ENCODE results near the gene CPNE6.

The CPNE6 gene

DNA sequence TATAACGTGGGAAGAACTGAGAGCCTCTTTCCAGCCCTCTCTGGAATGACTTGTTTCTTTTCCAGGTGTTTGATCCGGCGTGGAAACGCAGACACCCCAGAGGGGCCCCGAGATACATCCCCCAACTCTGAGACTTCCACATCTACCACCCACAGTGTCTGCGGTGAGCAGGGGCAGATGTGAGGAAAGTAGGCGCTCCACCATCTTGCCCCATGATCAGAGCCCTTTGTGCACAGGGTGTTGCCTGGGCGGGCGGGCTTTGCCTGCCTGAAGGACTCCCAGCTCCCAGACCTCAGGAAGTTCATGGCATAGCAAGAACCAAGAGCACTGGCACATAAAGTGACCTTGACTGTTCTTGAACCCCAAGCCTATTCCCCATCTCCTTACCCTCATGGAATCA, 16.7 kb upstream of the CPNE6 start:
- no peak for DNase-seq (ENCODE audit: low read depth)

DNA sequence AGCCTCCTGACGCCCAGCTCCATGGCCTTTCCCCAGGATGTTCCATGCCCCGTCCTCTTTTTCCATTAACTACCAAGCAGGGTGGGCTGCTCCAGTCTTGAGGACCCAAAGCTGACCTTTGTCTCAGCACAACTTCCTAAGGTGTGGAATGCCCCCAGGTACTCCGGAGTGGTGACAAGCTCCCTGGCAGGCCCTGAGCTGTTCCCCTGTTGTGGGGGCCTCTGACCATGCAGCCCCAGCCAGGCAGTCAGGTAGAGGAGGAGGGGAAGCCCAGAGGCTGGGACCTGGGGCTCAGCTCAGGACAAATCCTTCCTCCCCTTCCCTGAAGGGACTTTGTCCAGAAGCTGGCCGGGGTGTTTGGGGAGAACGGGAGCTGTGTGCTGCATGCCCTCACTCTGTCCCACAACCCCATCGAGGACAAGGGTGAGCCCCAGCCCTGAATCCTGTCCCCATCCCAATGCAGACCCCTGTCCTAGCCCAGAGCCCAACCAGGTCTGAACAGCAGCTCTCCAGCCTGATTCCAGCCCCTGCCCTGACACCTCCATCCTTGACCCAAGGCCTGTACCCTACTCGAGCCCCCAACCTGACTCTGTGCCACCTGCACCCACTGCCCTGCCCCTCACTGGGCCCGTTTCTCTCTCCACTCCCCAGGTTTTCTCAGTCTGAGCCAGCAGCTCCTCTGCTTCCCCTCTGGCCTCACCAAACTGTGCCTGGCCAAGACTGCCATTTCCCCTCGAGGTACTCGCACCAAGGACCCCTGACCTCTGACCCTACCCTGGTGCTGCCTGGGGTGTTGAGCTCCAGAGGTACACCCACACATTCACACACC, 15.2 kb upstream of the CPNE6 start:
- no peak for DNase-seq (ENCODE audit: low read depth)

- no peak for DNase-seq (ENCODE audit: low read depth)
These were observed 14.6 kb upstream of the CPNE6 start for GRCh38 chr14:24056800-24057184.

- DNase-seq (ENCODE audit: low read depth), result no peak
These were observed 14.1 kb upstream of the CPNE6 start for GRCh38 chr14:24057271-24057670.

DNA sequence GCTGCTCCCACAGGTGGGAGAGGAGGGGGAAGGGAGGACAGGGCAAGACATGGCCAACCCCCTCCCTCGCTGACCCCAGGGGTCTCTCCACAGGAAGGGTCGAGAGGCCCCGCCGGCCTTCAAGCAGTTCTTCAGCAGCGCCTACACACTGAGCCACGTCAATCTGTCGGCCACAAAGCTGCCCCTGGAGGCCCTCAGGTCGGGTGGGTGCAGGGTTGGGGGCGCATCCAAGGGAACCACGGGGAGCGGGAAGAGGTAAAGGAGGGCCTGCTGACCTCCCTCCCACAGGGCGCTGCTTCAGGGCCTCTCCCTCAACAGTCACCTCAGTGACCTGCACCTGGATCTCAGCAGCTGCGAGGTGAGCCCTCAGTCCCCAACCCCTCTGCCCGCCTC, 13.5 kb upstream of the CPNE6 start:
- DNase-seq (ENCODE audit: low read depth), result no peak

DNA sequence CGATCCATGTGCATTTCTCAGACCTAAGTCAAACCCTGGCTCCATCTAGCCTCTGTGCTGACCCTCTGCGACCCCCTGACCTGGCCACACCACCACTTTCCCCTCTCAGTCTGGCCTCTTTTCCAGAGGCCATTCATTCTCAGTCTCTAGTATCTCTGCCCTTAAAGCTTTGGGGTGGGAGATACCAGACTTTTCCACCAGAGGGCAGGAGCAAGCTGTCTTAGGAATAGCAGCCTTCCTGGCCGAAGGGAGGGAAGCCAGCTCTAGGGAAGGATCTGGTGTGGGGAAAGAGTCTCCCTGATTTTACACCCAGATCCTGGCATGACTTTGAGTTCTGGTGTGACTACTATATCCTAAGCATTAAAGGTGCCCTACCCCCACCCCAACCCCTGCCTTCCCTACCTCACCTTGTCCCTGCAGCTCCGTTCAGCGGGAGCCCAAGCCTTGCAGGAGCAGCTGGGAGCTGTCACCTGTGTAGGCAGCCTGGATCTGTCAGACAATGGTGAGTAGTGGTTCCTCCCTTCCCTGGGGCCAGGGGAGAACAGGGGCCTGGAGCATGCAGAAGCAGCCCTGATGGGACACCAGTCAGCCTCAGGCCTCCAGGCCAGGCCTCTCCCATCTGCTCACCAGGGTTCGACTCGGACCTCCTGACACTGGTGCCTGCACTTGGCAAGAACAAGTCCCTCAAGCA, 13.0 kb upstream of the CPNE6 start:
- no peak for DNase-seq (ENCODE audit: low read depth)

DNA sequence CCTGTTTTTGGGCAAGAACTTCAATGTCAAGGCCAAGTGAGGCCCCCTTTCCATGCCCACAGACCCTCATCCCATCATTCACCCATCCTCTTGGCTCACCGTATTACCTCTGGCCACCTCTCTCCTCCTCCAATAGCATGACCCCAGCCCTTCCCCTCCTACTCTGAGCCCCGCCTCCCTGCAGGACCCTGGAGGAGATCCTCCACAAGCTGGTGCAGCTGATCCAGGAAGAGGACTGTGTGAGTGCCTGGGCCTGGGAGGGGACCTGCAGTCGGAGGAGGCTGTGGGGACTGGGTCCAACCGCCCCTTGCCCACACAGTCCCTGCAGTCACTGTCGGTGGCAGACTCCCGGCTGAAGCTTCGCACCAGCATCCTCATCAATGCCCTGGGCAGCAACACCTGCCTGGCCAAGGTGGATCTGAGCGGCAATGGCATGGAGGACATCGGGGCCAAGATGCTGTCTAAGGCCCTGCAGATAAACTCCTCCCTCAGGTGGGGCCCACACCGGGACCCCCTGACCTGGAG, 12.3 kb upstream of the CPNE6 start:
- DNase-seq (ENCODE audit: low read depth), result no peak

DNA sequence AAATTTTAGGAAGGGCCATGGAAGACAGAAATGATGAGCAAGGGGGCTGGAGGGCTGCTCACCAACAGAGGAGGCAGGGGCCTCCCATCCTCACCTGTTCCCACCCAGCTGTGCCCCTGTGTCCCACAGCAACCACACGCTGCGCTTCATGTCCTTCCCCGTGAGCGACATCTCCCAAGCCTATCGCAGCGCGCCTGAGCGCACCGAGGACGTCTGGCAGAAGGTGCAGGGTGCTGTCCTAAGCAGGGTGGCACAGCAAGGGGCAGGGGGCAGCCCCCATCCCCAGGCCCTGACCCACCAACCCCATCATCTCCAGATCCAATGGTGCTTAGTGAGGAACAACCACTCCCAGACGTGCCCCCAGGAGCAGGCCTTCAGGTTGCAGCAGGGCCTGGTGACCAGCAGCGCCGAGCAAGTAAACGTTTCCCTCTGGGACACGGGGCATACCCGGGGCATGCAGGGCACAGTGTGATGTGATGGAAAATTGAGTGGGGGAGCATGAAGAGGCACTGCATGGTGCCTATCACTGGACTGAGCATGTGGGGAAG, 11.4 kb upstream of the CPNE6 start:
- DNase-seq (ENCODE audit: low read depth), result no peak

DNA sequence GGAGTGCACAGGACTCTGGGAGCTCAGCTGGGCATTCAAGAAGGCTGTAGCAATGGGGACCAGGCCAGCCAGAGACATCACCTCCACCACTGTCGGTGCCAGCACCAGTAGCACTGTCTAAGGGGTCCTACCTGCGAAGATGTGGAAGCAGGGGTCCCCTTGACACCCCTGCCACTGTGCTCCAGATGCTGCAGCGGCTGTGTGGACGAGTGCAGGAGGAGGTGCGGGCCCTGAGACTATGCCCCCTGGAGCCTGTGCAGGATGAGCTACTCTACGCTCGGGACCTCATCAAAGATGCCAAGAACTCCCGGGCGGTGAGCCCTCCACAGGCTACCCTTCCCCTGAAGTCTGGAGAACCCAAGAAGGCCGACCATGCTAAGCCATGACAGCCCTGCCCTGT, 10.9 kb upstream of the CPNE6 start:
- DNase-seq (ENCODE audit: low read depth), result no peak

DNA sequence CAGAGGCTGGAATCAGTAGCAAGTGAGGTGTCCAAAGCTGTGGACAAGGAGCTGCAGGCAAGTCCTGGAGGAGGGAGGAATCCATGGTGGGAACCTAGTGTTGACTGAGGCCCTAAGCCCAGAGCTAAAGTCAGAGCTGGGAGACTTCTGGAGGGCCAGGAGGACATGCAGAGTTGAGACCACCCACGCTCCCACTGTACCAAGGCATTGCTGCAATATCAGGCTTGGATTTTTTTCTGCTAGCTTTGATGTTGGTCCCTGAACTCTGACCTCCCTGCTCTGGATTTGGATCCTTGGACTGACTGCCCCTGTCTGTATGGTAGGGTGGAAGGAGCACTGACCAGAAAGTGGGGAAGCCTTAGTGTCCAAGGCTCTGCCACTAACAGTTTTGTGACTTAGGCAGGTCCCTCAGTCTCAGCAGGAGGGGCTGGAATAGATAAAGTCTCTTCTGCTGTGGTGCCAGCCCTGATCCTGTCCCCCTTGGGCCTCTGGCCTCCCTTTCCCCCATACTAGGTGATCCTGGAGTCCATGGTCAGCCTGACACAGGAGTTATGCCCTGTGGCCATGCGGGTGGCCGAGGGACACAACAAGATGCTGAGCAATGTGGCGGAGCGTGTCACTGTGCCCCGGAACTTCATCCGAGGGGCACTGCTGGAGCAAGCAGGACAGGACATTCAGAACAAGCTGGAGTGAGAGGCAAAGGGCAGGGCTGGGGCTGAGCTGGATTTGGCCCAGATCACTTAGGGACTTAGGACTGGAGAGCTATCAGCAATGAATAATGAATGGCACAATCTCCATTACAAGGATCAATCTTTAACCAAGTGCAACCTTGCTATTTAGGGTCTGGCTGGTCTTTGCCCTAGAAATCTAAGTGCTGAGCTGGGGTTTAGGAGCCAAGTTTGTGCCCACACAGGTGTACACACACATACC, 10.1 kb upstream of the CPNE6 start:
- no peak for DNase-seq (ENCODE audit: low read depth)

DNA sequence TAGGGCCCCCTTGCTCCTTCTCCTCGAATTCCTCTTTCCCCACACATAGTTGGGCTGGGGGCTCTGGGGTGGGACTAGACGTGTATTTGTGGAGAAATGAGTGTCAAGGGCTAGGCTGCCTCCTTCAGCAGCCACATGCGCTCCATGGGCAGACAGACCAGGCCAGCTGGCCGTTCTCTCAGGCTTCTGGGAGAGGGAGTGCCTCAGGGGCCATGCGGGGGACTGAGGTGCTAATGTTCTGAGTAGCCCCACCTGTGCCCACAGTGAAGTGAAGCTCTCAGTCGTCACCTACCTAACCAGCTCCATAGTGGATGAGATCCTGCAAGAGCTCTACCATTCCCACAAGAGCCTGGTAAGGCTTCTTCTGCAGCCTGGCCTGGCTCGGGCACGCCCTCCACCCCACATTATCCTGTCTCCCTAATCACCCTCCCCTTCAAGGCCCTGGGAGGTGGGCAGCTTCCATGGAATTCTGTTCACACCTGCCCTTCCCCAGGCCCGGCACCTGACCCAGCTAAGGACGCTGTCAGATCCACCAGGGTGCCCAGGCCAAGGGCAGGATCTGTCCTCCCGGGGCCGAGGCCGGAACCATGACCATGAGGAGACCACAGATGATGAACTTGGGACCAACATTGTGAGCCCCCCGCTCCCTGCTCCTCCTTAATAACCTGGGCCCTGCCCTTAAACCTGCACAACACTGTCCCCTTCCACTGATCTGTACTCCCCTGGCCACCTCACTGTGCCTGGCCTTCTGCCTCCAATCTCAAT, 9.0 kb upstream of the CPNE6 start:
- no peak for DNase-seq (ENCODE audit: low read depth)

DNA sequence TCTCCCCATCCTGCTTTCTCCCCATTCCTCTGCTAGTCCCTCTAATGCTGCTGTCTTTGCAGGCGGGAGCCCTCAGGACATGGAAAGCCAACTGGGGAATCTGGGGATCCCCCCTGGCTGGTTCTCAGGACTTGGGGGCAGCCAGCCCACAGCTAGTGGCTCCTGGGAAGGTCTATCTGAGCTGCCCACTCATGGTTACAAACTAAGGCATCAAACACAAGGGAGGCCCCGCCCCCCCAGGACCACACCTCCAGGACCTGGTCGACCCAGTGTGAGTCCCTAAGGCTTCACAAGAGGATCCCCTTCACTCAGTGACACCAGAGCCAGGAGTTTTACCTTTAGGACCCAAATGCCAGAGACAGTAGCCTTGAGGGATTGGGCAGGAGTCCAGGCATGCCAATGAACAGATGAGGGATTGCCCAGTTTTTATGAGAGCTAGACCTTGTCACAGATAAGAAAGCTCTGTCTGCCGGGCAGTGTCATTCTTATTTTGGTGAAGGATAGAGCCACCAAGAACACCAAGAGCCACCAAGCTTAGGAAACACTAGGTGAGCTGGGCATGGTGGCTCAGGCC, 8.0 kb upstream of the CPNE6 start:
- DNase-seq (ENCODE audit: low read depth), result no peak

DNA sequence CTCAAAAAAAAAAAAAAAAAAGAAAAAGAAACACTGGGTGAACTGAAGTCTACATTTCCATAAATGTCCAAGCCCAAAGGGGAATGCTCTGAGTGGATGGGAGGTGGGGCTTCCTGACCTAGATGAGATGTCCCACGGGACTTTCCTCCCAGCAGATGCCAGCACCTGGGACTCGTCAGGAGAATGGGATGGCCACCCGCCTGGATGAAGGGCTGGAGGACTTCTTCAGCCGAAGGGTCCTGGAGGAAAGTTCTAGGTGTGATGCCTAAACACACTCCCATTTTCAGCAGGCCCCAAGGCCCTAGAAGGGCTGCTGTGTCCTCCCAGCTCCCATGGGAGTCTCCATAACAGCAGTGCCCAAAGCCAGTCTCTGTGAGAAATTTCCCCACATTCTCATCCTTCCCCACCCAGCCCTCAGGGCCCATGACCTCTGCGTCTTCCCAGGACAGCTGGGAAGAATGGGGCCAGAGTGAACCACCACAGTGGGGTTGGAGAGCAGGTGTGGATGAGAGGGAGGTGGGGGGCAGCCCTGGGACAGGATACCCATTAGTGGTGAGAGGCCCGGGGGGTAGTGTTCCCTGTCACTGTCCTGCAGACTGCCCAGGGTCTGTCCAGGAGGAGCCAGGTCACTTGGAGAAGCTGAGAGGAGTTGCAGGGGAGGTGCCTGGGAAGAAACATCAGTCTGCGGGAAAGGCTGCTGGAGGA, 7.1 kb upstream of the CPNE6 start:
- DNase-seq (ENCODE audit: low read depth), result no peak

- DNase-seq (ENCODE audit: low read depth), result no peak
These were observed 6.5 kb upstream of the CPNE6 start for GRCh38 chr14:24064856-24065255.

- no peak for DNase-seq (ENCODE audit: low read depth)
These were observed 6.0 kb upstream of the CPNE6 start for GRCh38 chr14:24065408-24065807.

DNA sequence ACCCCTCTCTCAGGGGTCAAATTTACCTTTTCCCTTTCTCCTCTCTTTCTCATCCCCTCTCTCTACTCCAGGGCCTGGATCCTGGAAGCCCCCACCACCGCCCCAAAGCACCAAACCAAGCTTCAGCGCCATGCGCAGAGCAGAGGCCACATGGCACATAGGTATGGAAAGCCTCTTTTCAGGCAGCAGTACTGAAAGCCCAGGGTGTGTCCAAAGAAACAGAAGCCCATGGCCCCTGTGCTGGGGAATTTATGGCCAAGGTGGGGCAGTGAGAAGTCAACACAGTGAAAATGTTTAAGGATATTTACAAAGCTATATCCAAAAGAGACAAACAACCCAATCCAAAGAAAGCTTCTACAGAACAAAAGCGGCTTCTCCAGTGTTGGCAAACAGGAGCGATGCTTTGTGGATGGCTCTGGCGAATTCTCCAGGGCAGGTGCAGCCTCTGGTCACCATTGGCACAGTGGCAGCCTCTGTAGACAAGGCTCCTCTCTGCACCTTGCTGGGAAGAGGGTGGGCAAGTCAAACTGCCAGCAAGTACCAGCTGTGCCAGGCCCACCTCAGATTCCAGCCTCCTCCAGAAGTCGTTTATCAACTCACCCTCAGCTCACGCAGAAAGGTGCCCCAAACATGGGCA, 4.7 kb upstream of the CPNE6 start:
- no peak for DNase-seq (ENCODE audit: low read depth)

- DNase-seq (ENCODE audit: low read depth), result no peak
These were observed 4.0 kb upstream of the CPNE6 start for GRCh38 chr14:24067133-24068082.

- DNase-seq (ENCODE audit: low read depth), result no peak
These were observed 2.5 kb upstream of the CPNE6 start for GRCh38 chr14:24068711-24069410.

Data from stimulated activated CD4-positive, alpha-beta T cell treated with anti-CD3 and anti-CD28 coated beads, Interleukin-2, amount 100 ng/mL, for 4 hours (primary cell).